IPS DF 6.9 (cell line): Measurements from ENCODE around the gene BCAR1.
"Not testable (repeated sequence)": the region's sequence is repeated elsewhere in the genome, so short reads cannot be mapped to it uniquely, and the experiment has no call there.

ENCODE experiments used
- DNase-seq: peaks from one replicate; pipeline ENCODE4 v3.0.0-alpha.2; 2013; ENCODE audit warnings: low read depth, low spot score
- H3K27ac ChIP-seq: one replicate; pipeline ENCODE4 v1.5.1; 2013; ENCODE audit warnings: low read length, control low read depth
- H3K27me3 ChIP-seq: 2 replicates; pipeline ENCODE4 v1.6.1; 2013; ENCODE audit warnings: mild to moderate bottlenecking, low read length; ENCODE audit not compliant: control insufficient read depth, insufficient read depth
- H3K36me3 ChIP-seq: 2 replicates; pipeline ENCODE4 v1.6.1; 2013; ENCODE audit warnings: low read length; ENCODE audit not compliant: control insufficient read depth, insufficient read depth
- H3K4me1 ChIP-seq: 2 replicates; pipeline ENCODE4 v1.6.1; 2013; ENCODE audit warnings: low read length; ENCODE audit not compliant: control insufficient read depth, insufficient read depth
- H3K4me3 ChIP-seq: 2 replicates; pipeline ENCODE4 v1.5.1; 2013; ENCODE audit warnings: mild to moderate bottlenecking, low read length
- H3K9me3 ChIP-seq: 2 replicates; pipeline ENCODE4 v1.6.1; 2013; ENCODE audit warnings: low read length, inconsistent platforms; ENCODE audit not compliant: control insufficient read depth, insufficient read depth
- WGBS: extraction: QIAGEN DNeasy Blood & Tissue Kit; methylation state at CpG from one replicate; pipeline ENCODE4 v1.1.7; 2013; ENCODE audit warnings: mixed read lengths, missing lambda C conversion rate; ENCODE audit not compliant: insufficient read length, insufficient coverage; 5-methylcytosine and 5-hydroxymethylcytosine counted together

BCAR1 gene

DNA sequence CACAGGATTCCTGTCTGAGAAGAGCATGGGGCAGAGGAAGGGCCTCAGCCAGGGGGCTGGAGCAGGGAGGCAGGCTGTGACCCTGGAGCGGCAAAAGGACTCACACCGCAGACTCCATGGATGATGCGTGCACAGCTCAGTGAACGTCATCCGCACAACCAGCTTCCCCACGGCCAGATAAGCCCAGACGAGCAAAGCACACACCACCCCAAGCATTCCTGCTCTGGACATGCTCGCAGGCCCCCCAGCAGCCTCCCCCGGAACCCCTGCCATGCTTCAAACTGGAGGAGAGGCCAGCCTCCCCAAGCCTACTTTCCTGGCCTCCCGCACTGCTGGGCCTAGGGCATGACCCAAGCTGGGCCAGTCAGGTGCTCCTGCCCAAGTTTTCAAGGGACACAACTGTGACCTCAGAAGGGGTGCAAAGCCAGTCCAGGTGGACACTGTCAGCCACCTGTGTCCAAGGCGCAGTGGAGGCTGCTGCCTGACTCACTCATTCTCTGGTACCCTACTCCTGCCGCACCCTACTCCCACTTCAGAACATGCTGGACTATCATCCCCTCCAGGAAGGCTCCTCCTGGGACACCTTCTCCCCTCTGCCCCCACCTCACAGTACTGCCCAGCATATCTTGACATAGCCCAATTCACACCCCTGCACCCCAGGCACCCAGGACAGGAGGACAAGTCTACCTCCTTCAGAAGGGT is 4.8 kb downstream of the BCAR1 start:
- Histone ChIP-seq H3K27ac (no peak overlapping the region), H3K4me1 (peaks cover 20% of the 10 kb centered on the region), H3K9me3 (no peaks in the 10 kb centered on the region), H3K4me3 (no peak overlapping the region), H3K36me3 (peaks cover 12% of the 10 kb centered on the region), H3K27me3 (no peaks in the 10 kb centered on the region)
- DNase-seq, result no peak
- no CpG with 5 or more reads among the region's 12 CpGs for WGBS

DNA sequence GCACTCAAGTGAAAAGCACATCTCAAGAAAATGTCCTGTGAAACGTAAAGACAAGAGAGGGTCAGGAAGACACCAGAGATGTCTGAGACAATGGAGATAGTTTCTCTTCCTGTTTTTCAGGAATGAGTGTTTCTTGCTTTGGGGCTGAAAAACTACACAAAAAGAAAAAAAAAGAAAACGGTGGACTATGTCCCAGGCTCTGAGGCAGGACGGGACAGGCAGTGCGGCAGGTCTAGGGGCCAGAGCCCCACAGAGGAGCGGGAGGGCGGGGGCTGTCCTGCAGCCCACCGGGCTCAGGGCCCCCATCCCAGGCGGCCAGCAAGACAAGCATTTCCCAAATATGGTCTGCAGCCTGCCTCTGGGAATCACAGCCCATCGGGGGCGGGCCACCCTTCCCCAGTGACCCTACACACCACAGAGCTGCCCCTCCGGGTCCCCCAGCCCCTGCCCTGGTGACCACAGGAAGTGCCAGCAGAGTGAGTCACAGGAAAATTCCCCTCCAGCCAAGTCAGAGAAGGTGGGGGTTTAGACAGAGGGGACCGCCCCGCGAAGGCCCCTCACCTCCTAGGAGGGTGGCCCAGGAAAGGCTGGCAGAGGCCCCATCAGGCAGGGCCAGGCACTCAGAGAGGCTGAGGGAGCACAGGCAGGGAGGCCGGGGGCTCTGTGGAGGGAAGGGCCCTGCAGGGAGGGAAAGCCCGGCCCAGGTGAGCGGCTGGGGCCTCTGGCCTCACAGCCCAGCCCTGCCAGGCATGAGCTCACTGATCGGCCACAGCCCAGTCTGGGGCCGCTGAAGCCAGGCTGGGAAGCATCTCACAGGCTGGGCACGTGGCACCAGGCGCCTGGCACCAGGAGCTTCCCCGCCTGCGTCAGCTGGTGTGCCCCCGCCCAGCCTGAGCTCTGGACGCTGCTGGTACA is 6.3 kb downstream of the BCAR1 start:
- H3K4me3 ChIP-seq, result no peak overlapping the region

GRCh38 chr16:75244225-75244809 is 7.1 kb downstream of the BCAR1 start:
- Histone ChIP-seq H3K4me1 (peaks cover 14% of the 10 kb centered on the region), H3K27ac (no peak overlapping the region), H3K4me3 (no peak overlapping the region), H3K9me3 (no peaks in the 10 kb centered on the region), H3K27me3 (no peaks in the 10 kb centered on the region), H3K36me3 (peaks cover 21% of the 10 kb centered on the region)
- WGBS, result no CpG with 5 or more reads among the region's 7 CpGs
- DNase-seq, result no peak

More for the DNA sequence above, 6.3 kb downstream of the BCAR1 start:
- H3K9me3 ChIP-seq, result no peaks in the 10 kb centered on the region
- DNase-seq, result no peak
- peaks cover 21% of the 10 kb centered on the region for H3K36me3 ChIP-seq
- WGBS, result no CpG with 5 or more reads among the region's 25 CpGs
- H3K4me1 ChIP-seq, result peaks cover 20% of the 10 kb centered on the region
- H3K27me3 ChIP-seq, result no peaks in the 10 kb centered on the region
- no peak overlapping the region for H3K27ac ChIP-seq

DNA sequence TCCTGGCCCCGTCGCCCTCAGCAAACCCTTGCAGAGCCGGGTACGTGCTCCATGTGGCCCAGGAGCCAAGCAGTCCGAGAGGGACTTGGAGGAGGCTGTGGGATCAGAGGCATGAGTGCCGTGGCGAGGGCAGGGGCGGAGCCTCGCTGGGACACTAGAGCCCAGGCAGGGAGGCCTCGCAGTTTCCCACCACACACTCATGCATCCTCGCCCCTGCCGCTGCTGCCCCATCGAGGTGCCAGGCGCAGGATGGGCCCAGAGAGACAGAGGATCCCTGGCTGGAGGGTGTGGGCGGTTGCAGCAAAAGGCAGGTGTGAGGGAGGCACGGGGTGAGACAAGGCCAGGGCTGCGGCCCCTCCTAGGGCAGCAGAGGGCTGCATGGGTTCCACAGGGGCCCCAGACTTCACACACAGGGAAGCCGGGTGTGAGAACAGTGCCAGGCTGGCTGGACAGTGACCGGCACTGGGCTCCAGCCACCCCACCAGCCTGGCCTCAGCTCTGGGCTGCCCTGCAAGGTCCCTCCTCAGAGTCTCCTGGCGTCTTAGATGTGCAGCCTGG is 7.7 kb downstream of the BCAR1 start:
- Histone ChIP-seq H3K4me3 (no peak overlapping the region), H3K9me3 (no peaks in the 10 kb centered on the region), H3K4me1 (peaks cover 12% of the 10 kb centered on the region), H3K36me3 (peaks cover 21% of the 10 kb centered on the region), H3K27me3 (no peaks in the 10 kb centered on the region), H3K27ac (no peak overlapping the region)
- no peak for DNase-seq
- no CpG with 5 or more reads among the region's 20 CpGs for WGBS

DNA sequence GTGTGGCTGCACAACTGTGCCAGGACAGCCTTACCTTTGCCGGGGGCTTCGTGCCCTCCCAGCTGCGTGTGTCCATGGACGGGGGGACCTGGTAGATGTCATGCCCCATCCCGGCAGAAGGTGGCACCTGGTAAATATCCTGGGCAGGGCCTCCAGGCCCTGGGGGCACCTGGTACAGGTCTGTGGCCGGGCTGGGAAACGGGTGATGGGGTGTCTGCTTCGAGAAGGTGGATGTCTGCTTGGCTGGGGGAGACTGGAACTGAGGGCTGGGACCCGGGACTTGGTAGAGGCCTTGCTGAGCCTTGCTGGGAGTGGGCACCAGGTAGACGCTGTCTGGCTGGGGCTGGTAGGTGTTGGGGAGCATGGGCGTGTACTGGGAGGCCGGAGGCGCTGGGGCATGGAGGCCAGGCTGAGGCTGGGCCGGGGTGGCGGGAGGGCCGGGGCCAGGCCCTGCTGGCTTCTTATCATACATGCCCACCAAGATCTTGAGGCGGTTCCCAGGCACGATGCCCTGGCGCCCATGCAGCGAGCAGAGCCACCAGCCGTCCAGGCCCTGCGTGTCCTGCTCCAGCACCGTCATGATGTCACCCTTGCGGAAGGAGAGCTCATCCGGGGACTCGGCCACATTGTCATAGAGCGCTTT is 8.9 kb downstream of the BCAR1 start:
- not testable (repeated sequence) for H3K9me3 ChIP-seq, H3K4me1 ChIP-seq, DNase-seq, H3K27ac ChIP-seq, H3K4me3 ChIP-seq, H3K27me3 ChIP-seq
- H3K36me3 ChIP-seq, result peaks cover 19% of the 10 kb centered on the region
- no CpG with 5 or more reads among the region's 27 CpGs for WGBS

GRCh38 chr16:75241955-75242354 is 9.5 kb downstream of the BCAR1 start:
- Histone ChIP-seq H3K36me3 (peaks cover 22% of the 10 kb centered on the region), H3K4me3 (no peak overlapping the region), H3K27me3 (no peaks in the 10 kb centered on the region), H3K4me1 (peaks cover 10% of the 10 kb centered on the region), H3K27ac (no peak overlapping the region), H3K9me3 (no peaks in the 10 kb centered on the region)
- no CpG with 5 or more reads among the region's 13 CpGs for WGBS
- no peak for DNase-seq

DNA sequence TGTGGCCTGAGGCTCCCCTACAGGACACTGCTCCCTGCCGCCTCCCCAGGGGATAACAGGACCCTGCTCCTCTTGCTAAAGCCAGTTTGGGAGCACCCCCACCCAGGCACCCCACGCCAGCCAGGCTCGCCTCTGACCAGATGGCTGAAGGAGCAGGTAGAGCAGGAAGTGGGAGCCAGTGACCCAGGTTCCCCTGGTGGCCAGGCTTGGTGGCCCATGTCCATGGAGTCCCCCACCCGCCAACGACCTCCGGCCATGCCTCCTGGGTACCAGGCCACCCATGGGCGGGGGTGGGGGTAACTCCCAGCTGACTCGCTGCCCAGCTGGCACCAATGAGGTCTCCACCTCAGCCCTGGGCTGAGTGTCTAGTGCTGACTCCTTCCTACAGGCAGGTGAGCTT is 10.0 kb downstream of the BCAR1 start:
- Histone ChIP-seq H3K4me3 (no peak overlapping the region), H3K27me3 (no peaks in the 10 kb centered on the region), H3K27ac (no peak overlapping the region), H3K36me3 (peaks cover 26% of the 10 kb centered on the region), H3K4me1 (peaks cover 7% of the 10 kb centered on the region), H3K9me3 (no peaks in the 10 kb centered on the region)
- DNase-seq, result no peak
- WGBS, result no CpG with 5 or more reads among the region's 8 CpGs

DNA sequence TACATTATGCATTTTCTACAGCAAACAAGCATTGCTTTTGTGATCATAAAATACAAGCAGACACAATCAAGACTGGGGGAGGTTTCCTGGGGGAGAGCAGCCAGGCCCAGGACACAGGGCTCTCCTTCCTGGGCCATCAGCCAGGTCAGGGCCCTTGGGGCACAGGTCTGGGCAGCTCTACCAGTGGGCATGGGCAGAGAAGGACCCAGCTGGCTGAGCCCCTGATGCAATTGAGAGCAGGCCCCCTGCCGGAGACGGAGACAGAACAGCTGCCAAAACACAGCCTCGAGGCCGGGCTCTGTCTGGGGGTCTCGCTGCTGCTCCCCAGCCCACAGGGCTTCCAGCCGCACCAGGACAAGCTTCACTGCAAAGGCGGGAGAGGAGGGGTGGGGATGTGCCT is 10.8 kb downstream of the BCAR1 start:
- H3K4me1 ChIP-seq, DNase-seq, H3K4me3 ChIP-seq, H3K27me3 ChIP-seq, H3K27ac ChIP-seq, H3K9me3 ChIP-seq: not testable (repeated sequence)
- H3K36me3 ChIP-seq, result peaks cover 29% of the 10 kb centered on the region
- WGBS, result no CpG with 5 or more reads among the region's 7 CpGs

GRCh38 chr16:75239542-75240122 is 11.8 kb downstream of the BCAR1 start:
- peaks cover 39% of the 10 kb centered on the region for H3K36me3 ChIP-seq
- H3K27me3 ChIP-seq, result no peaks in the 10 kb centered on the region
- no peak for DNase-seq
- WGBS, result no CpG with 5 or more reads among the region's 19 CpGs
- H3K27ac ChIP-seq, result no peak overlapping the region
- H3K9me3 ChIP-seq, result no peaks in the 10 kb centered on the region
- H3K4me1 ChIP-seq, result peaks cover 2% of the 10 kb centered on the region; the same call in 1 of the 2 replicates
- no peak overlapping the region for H3K4me3 ChIP-seq
